ENCODE results near the gene CTTNBP2NL.
"Not testable (repeated sequence)": the region's sequence is repeated elsewhere in the genome, so short reads cannot be mapped to it uniquely, and the experiment has no call there.

The CTTNBP2NL gene

DNA sequence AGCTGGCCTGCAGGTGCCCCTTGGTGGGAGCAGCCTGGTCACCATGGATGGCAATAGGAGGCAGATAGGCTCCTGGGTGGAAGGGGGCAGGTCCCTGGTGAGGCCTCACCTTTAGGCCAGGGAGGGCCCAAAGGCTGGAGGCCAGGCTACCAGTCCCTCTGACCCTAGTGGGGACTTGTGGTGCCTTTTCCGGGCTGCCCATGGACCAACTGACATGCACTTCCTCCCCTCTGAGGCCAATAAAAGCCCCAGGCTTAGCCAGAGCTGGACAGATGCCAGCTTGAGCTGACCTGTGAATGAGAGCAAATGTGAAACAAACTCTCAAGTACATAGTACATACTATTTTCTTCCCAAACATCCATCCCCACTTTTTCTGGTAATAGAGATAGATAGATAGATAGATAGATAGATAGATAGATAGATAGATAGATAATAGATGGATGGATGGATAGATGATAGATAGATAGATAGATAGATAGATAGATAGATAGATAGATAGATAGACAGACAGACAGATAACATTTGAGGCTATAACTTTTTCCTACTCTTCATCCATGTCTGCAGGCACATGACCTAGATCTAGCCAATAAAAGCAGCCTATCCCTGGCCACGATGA, 9.2 kb upstream of the CTTNBP2NL start:
- DNase-seq = no peak

DNA sequence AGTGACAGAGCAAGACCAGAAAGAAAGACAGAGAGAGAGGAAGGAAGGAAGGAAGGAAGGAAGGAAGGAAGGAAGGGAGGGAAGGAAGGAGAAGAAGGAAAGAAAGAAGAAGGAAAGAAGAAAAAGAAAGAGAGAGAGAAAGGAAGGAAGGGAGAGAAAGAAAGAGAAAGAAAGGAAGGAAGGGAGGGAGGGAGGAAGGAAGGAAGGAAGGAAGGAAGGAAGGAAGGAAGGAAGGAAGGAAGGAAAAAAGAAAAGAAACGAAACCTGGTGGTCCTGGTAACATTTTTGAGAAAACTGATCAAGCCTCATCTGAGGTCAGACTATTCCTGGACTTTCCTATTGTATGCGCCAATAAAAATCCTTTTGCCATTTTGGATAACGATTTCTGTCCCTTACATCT, 8.2 kb upstream of the CTTNBP2NL start:
- no peak for DNase-seq

DNA sequence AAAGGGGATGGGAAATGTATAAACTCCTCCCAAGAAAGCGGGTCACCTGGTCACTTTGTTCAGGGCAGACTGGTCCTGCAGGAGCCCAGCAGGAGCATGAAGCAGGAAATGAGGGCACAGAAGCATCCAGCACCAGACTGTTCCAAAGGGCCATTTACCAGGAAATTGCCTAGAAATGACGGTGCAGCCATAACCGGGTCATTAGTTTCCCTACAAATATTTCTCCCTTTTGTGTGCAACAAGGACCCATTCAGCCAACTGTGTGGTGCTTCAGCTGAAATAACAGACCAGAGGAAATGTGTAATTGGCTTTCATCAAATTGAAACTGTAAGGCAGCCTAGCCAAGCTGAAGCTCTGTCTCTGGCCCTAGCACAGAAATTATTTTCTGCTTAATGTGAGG, 7.6 kb upstream of the CTTNBP2NL start:
- no peak for DNase-seq

DNA sequence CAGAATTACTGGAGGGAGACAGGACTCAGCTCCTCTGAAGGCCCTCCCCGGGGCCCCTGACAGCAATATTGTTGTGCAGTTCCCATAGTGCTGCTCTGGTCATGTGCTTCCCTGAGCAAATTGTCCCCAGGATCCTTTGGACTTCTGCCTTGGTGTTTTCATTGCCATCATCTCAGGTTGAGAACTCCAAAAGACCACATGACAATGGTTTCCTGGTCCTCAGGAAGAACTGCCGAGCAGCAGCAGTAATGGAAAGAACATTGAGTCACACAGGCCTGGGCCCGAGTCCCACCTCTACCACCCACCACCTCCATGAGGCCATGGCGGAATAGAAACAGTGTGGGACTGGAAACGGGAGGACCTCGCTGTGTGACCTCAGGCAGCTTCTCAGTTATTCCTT, 6.3 kb upstream of the CTTNBP2NL start:
- no peak for DNase-seq

DNA sequence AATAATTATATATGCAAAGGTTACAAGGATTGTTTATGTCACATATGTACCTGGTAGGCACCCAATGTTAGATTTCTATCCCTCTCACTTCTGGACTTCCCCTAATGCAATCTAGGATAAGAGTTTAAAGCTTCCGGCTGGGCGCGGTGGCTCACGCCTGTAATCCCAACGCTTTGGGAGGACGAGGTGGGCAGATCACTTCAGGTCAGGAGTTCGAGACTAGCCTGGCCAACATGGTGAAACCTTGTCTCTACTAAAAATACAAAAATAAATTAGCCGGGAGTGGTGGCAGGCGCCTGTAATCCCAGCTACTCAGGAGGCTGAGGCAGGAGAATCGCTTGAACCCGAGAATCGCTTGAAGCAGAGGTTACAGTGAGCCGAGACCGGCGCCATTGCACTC, 5.7 kb upstream of the CTTNBP2NL start:
- DNase-seq = not testable (repeated sequence)

DNA sequence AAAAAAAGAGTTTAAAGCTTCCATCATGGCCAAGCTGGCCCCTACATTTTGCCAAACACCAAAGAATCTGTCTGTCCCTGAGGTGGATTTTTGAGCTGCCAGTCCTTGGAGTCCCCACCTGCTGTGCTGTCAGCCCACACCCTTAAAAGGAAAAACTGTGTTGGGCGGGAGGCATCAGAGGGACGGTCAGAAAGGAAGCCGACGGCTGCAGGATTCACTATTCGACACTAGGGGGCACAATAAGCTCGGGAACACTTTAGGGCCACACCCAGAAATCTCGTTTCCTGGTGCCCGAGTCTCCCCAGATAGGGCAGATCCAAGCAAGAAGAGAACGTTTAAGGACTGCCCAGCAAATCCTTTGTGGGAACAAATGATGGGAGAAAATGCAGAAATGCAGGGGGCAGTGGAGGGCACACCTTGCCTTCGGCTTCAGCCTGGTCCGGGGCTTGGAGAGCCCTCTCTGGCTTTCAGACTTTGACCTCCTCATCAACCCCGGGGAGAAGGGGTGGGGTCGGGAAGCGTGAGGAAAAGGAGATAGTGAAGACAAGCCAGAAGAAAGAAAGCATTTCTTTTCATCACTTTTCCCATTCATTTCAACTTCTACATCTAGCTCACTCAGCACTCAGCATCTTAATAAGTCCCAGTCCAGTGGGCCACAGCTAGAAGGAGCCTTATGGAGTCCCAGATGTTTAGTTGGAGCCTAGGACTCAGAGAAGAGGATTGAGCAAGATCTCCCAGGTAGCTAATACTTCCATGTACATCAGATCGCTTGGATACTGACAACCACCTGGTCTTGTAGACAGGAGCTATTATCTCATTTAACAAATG, 5.0 kb upstream of the CTTNBP2NL start:
- DNase-seq = peak; percentile 82 to 83

DNA sequence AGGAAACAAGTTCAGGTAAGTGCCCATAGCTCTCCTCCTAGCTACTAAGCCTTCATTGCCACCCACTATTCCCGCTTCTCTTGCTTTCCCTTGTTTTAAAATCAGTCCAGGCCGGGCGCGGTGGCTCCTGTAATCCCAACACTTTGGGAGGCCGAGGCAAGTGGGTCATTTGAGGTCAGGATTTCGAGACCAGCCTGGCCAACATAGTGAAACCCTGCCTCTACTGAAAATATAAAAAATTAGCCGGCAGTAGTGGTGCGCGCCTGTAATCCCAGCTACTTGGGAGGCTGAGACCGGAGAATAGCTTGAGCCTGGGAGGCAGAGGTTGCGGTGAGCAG, 4.4 kb upstream of the CTTNBP2NL start:
- DNase-seq = no peak

DNA sequence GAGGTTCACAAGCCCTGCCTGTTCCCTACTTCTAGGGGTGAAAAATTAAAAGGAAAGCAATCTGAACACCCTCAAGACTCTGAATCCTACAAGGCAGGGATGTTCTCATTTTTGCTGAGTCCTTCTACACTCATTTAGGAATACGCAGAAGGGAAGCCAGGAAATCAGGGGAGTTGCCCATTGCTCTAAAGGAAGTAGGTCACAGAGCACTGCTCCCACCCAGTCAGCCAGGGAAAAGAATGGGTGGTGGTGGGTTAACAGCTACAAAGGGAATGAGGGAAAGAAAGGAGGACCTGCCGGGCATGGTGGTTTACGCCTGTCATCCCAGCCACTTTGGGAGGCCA, 2.4 kb upstream of the CTTNBP2NL start:
- no peak for DNase-seq

DNA sequence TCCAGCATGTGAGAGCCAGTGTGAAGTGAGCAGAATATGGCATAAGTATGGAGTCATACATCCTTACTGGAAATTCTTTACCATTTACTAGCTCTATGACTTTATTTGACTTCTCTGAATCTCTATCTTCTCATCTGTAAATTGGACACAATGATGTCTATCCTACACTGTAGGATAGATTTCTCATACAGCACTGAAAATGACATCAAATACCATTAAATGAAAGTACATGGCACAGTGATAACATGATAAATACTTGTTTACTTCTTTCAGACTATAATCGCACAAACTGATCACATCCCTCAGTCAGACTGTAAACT, 1.3 kb upstream of the CTTNBP2NL start:
- no peak for DNase-seq

DNA sequence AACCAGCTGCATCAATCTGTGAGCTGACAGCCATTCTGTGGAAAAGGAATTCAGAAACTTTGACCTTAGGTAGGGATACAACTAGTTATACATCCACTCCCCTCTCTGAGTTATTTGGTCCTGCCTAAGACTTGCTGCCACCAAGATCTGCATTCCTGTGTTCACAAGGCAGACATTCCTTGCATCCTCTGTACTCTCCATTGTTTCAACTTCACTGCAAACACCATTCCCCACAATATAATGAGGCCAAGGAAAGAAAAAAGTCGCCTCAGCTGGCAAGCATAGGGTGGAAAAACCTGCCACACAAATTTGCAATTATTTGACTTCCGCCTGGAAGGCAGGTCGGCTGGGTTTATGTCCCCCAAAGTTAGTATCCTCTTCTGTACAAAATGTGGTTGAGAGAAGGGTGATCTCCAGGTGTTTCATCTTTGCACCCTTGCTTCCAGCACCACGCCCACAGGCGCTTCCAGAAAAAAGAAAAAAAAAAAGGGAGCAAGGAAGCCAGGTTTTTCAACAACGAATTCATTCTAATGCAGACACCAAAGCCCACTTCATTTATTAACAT, 676 bp upstream of the CTTNBP2NL start:
- DNase-seq = no peak

DNA sequence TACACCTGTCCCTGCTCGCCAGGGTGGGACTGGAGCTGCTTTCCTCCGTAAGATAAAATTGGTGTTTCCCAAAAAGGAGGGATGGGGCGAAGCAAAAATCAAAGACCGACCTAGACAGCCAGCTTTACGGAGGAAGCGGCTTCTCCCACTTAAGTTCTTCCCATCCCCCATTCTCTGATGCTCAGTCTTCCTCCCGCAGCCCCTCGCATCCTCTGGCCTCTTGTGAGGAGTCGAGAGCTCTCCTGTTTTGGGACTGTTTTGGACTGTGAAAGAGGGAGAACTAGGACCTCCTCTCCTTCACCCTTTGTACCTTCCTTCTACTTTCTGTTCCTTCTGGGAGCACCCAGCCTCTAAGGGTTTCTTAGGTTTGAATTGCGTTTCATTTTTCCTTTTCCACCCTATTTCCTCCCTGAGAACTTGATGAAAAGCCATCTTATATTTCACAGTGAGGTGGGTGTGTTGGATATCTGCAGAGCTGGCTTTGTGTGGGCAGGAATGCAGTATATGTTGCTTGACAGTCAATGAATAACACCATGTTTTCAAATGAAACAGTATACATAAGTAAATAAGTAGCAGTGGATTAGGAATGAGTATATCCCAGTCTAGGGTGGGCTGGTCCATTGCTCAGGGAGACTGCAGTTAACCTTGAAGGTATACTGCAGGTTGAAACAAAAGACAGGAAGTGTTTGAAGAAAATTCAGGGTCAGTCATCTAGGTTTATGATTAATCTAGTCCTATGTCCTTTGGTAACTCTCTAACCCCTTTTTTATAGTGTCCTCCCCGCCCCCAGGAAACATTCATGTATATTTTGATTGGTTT, 848 bp downstream of the CTTNBP2NL start:
- DNase-seq = no peak

DNA sequence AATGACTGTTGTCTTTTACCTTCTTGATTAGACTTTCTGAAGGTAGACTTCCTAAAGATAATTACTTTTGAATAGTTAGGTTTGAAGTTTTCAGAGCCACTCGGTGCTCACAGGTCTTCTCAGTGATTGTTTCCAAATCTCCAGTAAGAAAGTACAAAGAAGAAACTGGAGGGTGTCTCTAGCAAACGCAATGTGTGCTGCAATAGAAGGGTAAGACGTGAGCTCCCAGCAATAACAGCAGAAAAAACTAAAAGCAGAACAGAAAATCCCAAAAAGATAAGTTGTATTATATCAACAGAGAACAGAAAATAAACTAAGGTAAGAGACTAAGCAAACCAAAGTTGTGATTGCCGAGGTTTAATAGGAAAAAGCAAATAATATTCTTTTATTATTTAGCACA, 1.8 kb downstream of the CTTNBP2NL start:
- no peak for DNase-seq

DNA sequence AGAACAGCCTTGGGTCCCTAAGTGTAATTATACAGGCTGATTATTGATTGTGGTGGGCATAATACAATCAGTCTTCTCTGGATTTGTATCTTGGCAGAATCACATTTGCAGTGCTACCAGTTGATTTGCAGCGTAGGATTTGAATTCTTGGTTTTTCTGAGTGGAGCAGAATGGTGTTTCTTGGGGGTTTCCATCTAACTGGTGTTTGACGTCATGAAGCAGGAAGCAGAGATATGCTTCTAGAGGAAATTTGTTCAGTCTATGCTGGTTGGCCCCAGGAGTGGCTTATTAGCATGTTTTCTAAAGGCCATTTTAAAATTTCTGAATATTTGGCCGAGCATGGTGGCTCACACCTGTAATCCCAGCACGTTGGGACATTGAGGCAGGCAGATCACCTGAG, 3.4 kb downstream of the CTTNBP2NL start:
- no peak for DNase-seq

DNA sequence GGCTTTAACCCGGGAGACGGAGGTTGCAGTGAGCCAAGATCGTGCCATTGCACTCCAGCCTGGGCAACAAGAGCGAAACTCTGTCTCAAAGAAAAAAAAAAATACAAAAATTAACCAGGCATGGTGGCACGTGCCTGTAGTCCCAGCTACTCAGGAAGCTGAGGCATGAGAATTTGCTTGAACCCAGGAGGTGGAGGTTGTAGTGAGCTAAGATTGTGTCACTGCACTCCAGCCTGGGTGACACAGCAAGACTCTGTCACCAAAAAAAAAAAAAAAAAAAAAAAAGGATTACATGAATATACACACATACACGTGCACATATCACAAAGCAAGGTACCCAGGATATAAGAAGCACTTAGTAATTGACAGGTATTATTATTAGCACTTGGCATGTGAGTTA, 4.7 kb downstream of the CTTNBP2NL start:
- not testable (repeated sequence) for DNase-seq

DNA sequence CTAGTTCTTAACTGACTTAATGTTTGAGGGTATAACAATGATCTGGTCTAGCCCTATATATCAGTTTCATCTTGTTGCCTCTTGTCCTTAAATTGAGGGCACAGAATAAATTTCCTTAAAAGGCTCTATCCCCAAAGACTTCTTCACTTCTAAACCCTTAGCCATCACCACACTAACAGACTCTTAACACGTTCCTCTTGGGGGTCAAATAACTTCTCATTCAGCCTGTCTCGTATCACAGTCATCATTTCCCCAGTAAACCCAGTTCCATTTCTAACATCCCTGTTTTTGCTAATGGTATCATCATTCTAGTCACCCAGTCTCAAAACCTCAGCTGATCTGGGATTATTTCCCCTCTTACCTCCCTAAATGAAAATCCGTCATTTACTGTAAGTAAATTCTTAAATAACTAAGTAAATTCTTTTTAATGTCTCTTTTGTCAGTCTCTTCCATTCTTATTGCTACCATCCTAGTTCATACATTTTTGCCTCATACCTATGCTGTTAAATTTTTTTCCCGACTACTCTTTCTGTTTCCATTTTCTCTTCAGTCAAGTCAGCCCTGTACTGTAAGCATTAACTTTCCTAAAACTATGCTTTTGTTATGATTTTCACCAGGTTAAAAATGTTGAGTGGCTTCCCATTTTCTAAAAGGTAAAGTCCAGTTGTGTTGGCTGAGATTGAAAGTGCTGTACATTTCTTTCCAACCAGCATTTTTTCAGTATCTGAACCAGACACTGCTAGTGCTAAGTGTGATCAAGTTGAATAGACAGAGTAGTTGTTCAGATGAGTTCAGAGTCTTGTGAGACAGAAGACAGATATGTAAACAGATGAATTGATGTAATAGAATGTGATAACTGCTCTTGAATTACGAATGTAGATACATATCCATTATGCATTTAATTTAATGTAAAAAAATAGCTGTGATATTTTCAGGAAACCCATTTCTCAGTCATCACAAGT, 6.9 kb downstream of the CTTNBP2NL start:
- DNase-seq = no peak

DNA sequence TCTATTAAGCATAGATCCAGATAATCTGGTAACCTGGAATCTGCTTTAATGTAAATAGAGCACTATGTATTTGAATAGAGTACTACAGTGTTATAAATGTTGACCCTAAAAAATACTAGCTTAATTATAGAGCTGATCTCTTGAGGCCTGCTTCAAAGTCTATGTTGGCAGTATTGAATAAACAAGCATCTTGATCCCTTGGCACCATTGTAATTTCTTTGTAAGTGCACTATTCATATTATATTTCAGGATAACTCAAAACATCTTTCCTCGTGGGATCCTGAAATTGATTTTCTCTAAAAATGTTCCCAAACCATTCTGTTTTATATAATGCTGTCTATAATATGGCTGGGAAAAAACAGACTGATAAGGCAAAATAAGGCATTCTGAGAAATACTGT, 10.8 kb downstream of the CTTNBP2NL start:
- no peak for DNase-seq

DNA sequence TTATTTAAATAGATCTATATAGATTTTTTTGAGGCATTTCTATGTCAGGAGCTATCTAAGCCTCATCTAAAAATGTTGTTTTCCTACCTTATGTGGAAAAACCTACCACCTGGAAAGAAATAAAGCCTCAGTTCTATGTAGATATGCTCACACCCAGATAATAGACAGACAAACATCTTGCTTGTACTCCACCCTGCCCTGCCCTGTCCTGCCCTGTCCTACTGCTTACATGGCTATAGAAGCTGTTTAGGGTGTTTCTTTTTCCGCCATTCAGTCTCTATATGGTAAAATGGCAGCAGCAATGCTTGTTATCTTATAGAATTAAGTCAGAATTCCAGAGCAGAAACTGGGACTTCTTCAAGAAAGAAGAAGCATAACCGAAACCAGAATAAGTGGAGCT, 13.4 kb downstream of the CTTNBP2NL start:
- no peak for DNase-seq

DNA sequence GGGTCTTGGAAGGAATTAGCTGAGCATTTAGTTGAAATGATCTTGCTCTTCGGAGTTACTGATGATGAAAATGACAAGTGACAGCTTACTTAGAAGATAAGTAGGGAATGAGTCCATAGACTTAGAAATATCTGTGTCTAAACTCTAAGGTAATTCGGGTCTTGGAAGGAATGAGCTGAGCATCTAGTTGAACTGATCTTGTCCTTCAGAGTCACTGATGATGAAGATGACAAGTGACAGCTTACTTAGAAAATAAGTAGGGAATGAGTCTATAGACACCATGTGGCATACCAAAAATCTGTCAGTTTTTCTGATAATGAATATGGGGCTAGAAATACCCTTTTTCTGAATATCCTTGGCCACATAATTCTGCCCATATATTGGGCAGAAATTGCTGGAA, 14.7 kb downstream of the CTTNBP2NL start:
- no peak for DNase-seq

DNA sequence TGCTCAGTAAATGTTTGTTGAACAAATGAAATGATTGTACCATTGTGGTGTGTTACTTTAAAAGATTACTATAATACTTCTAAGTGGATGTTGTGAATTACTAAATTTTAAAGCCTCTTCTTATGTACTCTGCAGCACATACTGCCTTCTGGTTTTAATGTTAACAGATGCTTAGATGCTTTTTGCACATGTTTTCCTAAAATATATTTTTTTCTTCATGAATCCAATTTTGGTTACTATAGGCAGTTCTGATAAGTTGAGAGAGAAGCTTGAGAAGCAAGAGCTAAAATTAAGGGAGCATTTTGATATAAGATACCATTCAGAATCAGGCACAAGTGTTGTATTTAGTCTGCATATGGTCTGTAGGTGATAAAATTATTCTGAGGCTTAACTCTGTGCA, 21.3 kb downstream of the CTTNBP2NL start:
- DNase-seq = no peak

DNA sequence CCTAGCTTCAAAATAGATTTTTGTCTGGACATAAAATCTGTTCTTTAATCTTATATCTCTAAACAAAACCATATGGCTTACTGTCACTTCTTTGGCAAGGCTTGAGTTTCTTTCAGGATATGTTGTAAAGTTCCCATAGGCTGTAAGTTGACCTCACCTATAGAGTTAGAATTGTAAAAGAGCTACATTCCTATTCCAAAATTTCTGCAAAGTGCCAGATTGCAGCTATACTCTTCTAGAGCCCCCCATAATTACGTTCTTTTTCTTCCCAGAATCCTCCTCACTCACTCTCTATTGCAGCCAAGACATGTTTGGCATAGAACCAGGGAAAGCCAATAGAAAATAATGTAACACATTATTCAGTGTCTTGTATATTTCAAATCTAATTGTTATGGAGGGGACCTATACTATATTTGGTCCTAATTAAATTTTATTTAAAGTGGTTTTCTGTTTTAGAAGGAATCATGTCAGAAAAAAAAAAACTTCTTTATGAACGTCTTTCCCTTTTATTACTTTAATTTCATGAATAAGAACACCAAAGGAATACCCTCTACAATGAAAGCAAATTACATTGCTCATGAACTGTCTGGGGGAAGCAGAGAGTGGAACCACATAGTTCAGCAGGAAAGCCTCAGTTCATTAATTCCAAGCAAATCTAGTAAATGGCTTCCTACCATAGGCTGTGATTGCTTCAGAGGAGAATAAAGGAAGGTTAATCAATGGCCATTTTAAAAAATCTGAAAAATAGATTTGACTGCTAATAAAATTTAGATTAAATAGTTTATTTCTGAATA, 22.3 kb downstream of the CTTNBP2NL start:
- no peak for DNase-seq

DNA sequence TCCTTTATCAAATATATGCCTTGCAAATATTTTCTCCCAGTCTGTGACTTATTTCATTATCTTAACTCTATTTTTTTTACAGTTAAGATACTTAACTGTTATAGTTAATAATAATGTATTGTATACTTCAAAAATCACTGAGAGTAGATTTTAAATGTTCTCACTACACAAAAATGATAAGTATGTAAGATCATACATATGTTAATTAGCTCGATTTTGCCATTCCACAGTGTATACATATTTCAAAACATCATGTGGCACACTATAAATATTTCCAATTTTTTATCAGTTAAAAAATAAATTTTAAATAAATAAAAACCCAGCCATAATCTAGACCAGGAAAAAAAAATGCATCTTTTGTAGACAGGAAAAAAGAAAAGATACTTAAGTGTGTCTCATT, 27.2 kb downstream of the CTTNBP2NL start:
- no peak for DNase-seq

DNA sequence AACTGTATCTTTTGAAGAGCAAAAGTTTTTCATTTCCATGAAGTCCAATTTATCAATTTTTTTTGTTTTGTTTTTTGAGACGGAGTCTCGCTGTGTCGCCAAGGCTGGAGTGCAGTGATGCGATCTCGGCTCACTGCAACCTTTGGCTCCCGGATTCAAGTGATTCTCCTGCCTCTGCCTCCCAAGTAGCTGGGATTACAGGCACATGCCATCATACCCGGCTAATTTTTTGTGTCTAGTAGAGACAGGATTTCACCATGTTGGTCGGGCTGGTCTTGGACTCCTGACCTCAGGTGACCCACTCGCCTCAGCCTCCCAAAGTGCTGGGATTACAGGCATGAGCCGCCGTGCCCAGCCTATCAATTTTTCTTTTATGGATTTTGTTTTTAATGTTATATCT, 27.7 kb downstream of the CTTNBP2NL start:
- DNase-seq = not testable (repeated sequence)

Measured in stimulated activated CD4-positive, alpha-beta T cell treated with anti-CD3 and anti-CD28 coated beads, Interleukin-2, amount 100 ng/mL, for 24 hours (primary cell).